ENCODE results near the gene PCSK4.
"Not testable (repeated sequence)": the region's sequence is repeated elsewhere in the genome, so short reads cannot be mapped to it uniquely, and the experiment has no call there.

PCSK4 gene

GRCh38 chr19:1522061-1522460, 31.9 kb upstream of the PCSK4 start:
- ATAC-seq = no peak

GRCh38 chr19:1521636-1522035, 31.5 kb upstream of the PCSK4 start:
- no peak for ATAC-seq
- DNase-seq = no peak

More at GRCh38 chr19:1522061-1522460, 31.9 kb upstream of the PCSK4 start:
- DNase-seq = no peak

- DNase-seq = no peak
- no peak for ATAC-seq
Observed at GRCh38 chr19:1520203-1520780, 30.1 kb upstream of the PCSK4 start.

GRCh38 chr19:1519802-1520201, 29.7 kb upstream of the PCSK4 start:
- ATAC-seq, DNase-seq: not testable (repeated sequence)

- no peak for ATAC-seq
Observed at GRCh38 chr19:1518471-1518870, 28.3 kb upstream of the PCSK4 start.

GRCh38 chr19:1516395-1516753, 26.2 kb upstream of the PCSK4 start:
- ATAC-seq (no peak), DNase-seq (no peak)

More at GRCh38 chr19:1518471-1518870, 28.3 kb upstream of the PCSK4 start:
- DNase-seq = no peak

- DNase-seq (no peak), ATAC-seq (no peak)
Observed at GRCh38 chr19:1514986-1515721, 25.0 kb upstream of the PCSK4 start.

GRCh38 chr19:1514295-1514661, 24.1 kb upstream of the PCSK4 start:
- ATAC-seq = no peak
- no peak for DNase-seq

GRCh38 chr19:1513499-1514294, 23.5 kb upstream of the PCSK4 start:
- DNase-seq (peak; percentile 83), ATAC-seq (peak; percentile 51)

- peak; percentile 85 for DNase-seq
- peak; percentile 88 for ATAC-seq
Observed at GRCh38 chr19:1512671-1513498, 22.7 kb upstream of the PCSK4 start, which contains the start of gene ADAMTSL5. Gene ADAMTSL5 (minus strand): TSS chr19:1513019. CDS start chr19:1510943, 2,076 bp downstream.

- ATAC-seq = no peak
- DNase-seq = no peak
Observed at GRCh38 chr19:1511318-1512317, 21.5 kb upstream of the PCSK4 start.

GRCh38 chr19:1510807-1511206, 20.7 kb upstream of the PCSK4 start:
- no peak for ATAC-seq
- DNase-seq = no peak

- no peak for ATAC-seq
- no peak for DNase-seq
Observed at GRCh38 chr19:1510442-1510806, 20.3 kb upstream of the PCSK4 start.

- no peak for DNase-seq
- ATAC-seq = no peak
Observed at GRCh38 chr19:1509602-1510441, 19.7 kb upstream of the PCSK4 start.

- DNase-seq = no peak
- ATAC-seq = no peak
Observed at GRCh38 chr19:1508507-1508856, 18.3 kb upstream of the PCSK4 start.

GRCh38 chr19:1507763-1508506, 17.8 kb upstream of the PCSK4 start:
- DNase-seq = peak; percentile 88
- ATAC-seq = peak; percentile 83

GRCh38 chr19:1507192-1507660, 17.1 kb upstream of the PCSK4 start:
- DNase-seq (no peak), ATAC-seq (no peak)

GRCh38 chr19:1505991-1506881, 16.1 kb upstream of the PCSK4 start:
- DNase-seq (no peak), ATAC-seq (no peak)
